Activated naive CD4-positive, alpha-beta T cell treated with anti-CD3 and anti-CD28 coated beads, Interleukin-2, amount 50 U/mL, for 72 hours (primary cell): Measurements from ENCODE around the gene KIAA1671. TPM values are rescaled to one million over a fixed set of nuclear protein-coding genes. Genes with fewer than 3 reads are reported as not detected.

Experiments
- ATAC-seq, 2 donors: fragments of 150-1000 bp; cut with Tn5 transposase; 2 replicates each; pipeline ENCODE4 v1.10.0; 2021; ENCODE audit warnings: mild to moderate bottlenecking in 2 of 2, moderate library complexity in 2 of 2
- DNase-seq, 2 donors: peaks; one replicate each; pipeline ENCODE4 v3.0.0; 2021 to 2022; ENCODE audit warnings: low spot score in 2 of 2
- H3K27ac Mint-ChIP-seq, 2 donors: one replicate each; pipeline ENCODE4 v1.8.0; 2022; ENCODE audit warnings: mild to moderate bottlenecking in 2 of 2, mixed read lengths in 2 of 2
- H3K36me3 Mint-ChIP-seq, 2 donors: one replicate each; pipeline ENCODE4 v1.8.0; 2022; ENCODE audit warnings: mixed read lengths in 2 of 2
- H3K9me3 Mint-ChIP-seq, 2 donors: one replicate each; pipeline ENCODE4 v1.8.0; 2022; ENCODE audit warnings: mixed read lengths in 2 of 2
- total RNA-seq, 2 donors: library from RNA; stranded (reverse); gene quantifications; one replicate each; pipeline ENCODE4 v1.2.3, GENCODE V29; 2022

KIAA1671 gene
- total RNA-seq, 2 donors from 2014 or later, result 2.0 to 22.0 TPM

DNA sequence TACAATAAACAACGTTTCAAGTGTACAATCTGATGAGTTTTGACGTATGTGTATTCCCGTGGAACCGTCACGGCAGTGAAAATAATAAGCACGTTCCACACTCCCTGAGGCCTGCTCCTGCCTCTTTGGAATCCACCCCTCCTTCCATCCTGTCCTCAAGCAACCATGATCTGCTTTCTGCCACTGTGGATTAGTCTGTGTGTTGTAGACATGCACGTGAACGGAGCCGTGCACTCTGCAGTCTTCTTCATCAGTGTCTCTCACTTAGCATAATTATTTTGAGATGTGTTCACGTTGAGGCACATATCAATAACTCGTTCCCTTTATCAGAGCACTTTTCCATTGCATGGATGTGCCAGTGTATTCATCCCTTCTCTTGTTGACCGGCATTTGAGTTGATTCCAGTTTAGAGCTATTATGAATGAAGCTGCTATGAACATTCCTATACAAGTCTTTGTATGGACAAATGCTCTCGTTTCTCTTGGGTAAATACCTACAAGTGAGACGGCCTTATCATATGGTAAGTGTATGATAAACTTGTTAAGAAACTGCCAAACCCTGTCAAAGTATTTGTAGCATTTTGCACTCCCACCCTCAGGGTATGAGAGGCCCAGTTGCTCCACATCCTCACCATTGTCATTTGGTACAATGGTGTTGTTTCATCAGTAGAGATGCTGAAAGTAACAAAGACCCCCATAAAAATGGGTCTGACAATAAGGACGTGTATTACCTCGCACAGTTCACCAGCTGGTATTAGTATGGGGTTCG, 144.3 kb downstream of the KIAA1671 start:
- no peak for ATAC-seq
- no peak for DNase-seq

DNA sequence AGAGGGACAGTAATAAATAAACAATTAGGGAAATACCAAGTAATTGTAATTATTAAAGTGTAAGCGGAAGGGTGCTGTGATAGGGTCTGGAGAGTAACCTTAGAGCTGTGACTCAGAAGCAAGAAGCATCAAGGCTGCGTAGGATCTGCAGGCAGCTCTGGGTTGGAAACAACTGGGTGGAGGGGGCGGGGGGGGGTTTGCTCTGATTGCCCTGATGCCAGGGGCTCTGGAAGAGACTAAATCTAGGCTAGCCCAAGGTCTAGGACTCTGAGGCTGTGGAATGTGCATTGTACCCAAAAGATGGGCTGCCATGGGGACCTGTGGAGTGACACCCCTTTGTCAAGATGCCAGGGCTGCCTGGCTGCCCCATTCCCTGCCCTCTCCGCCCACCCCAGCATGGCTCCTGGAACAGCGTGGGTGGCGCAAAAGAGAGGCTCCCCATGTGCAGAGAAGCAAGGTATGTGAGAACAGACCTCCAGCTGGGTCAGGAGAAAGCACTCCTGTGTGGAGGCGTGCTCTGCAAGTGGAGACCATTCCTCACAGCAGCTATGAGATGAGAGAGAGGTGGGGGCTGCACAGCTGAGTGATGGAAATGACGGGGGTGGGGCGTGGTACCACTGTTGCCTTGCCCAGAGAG, 146.0 kb downstream of the KIAA1671 start:
- Mint-ChIP-seq H3K9me3 (no peaks in the 10 kb centered on the region), H3K27ac (no peak overlapping the region), H3K36me3 (no peaks in the 10 kb centered on the region)
- no peak for DNase-seq
- no peak for ATAC-seq

More for the DNA sequence above, 144.3 kb downstream of the KIAA1671 start:
- Mint-ChIP-seq H3K27ac (peak overlapping the region in 1 of 2 donors; percentile 62), H3K9me3 (no peaks in the 10 kb centered on the region), H3K36me3 (no peaks in the 10 kb centered on the region)

- H3K9me3 Mint-ChIP-seq, result no peaks in the 10 kb centered on the region
- no peaks in the 10 kb centered on the region for H3K36me3 Mint-ChIP-seq
- no peak overlapping the region for H3K27ac Mint-ChIP-seq
- DNase-seq (no peak), ATAC-seq (no peak)
Observed at GRCh38 chr22:25099202-25099601, 146.7 kb downstream of the KIAA1671 start.

DNA sequence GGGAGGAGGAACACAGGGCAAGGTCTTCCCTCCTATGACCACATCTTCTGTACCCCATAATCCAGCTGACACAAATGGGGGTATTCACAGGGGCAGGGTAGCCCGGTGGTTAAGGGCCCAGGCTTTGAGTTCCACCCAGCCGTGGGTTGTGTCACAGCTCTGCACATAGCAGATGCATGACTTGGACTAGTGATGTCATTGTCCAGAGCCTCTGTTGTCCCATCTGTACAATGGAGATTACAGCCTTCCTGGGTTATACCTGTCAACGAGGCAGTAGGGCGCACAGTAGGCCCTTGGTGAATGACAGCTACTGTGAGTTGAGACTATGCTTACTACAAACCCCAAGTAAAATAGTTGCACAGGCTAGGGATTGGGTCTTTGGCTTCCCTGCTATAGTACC, 147.9 kb downstream of the KIAA1671 start:
- H3K36me3 Mint-ChIP-seq, result no peaks in the 10 kb centered on the region
- H3K27ac Mint-ChIP-seq, result no peak overlapping the region
- no peaks in the 10 kb centered on the region for H3K9me3 Mint-ChIP-seq
- ATAC-seq (no peak), DNase-seq (no peak)

- ATAC-seq (no peak), DNase-seq (no peak)
- H3K9me3 Mint-ChIP-seq, result no peaks in the 10 kb centered on the region
- H3K27ac Mint-ChIP-seq, result no peak overlapping the region
- no peaks in the 10 kb centered on the region for H3K36me3 Mint-ChIP-seq
Observed at GRCh38 chr22:25100948-25101347, 148.4 kb downstream of the KIAA1671 start.

DNA sequence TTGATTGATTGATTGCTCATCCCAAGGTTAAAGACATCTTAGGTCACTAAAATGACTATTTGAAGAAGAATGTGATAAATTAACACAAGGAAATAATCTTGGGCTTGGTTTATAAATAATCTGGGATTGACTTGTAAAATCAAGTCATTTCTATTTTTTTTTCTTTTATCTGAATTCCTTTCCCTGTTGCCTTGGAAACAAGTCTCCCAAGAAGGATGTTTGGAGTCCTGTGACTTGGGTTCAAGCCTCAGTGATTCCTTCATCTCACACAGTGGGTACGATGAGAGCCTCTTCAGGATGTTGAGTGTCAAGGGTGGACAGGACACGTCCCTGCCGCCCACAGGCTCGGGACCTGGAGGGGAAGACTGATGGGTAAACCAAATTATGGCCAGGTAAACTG, 149.0 kb downstream of the KIAA1671 start:
- Mint-ChIP-seq H3K27ac (peak overlapping the region in 1 of 2 donors; percentile 16), H3K9me3 (no peaks in the 10 kb centered on the region), H3K36me3 (no peaks in the 10 kb centered on the region)
- ATAC-seq (no peak), DNase-seq (no peak)

DNA sequence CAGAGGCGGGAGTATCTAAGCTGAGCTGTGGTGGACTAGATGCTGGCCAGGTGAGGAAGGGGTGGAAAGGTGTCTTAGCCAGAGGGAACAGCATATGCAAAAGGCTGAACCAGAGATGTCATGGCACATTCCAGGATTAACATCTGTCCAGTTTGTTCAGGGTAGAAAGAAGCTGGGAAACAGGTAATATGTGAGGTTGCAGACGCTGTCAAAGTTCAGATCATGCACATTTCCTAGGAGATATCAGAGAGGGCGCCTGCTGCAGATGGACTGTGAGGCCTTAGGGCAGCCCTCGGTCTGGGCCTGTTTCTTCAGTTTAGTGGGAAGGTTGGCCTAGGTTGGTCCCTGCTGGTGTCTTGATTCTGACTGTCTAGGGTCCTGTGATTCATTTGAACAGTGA, 149.5 kb downstream of the KIAA1671 start:
- DNase-seq, result no peak

DNA sequence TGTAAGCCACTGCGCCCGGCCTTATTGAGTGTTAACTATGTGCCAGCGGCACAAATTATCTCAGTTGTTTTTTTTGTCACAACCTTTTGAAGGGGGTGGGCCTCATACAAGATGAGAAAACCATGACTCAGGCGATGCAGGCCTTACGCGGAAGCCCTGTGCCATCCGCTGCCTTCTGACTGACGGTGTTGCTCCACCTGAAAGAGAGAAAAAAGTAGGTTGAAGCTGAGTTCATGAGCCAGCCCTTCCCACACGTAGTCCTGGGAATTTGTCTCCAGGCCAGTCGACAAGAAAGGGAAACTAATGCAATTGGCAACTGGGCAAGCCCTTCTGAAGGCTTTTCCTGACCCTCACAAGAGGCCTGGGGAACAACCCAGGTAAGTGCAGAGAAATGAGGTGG, 150.2 kb downstream of the KIAA1671 start:
- DNase-seq (no peak), ATAC-seq (no peak)
- Mint-ChIP-seq H3K27ac (no peak overlapping the region), H3K9me3 (no peaks in the 10 kb centered on the region), H3K36me3 (no peaks in the 10 kb centered on the region)

More for the DNA sequence above, 149.5 kb downstream of the KIAA1671 start:
- ATAC-seq, result no peak
- Mint-ChIP-seq H3K36me3 (no peaks in the 10 kb centered on the region), H3K27ac (peak overlapping the region in 1 of 2 donors; percentile 16), H3K9me3 (no peaks in the 10 kb centered on the region)

- Mint-ChIP-seq H3K9me3 (no peaks in the 10 kb centered on the region), H3K36me3 (no peaks in the 10 kb centered on the region), H3K27ac (no peak overlapping the region)
- no peak for DNase-seq
- ATAC-seq, result no peak
Observed at GRCh38 chr22:25104367-25104766, 151.9 kb downstream of the KIAA1671 start.

DNA sequence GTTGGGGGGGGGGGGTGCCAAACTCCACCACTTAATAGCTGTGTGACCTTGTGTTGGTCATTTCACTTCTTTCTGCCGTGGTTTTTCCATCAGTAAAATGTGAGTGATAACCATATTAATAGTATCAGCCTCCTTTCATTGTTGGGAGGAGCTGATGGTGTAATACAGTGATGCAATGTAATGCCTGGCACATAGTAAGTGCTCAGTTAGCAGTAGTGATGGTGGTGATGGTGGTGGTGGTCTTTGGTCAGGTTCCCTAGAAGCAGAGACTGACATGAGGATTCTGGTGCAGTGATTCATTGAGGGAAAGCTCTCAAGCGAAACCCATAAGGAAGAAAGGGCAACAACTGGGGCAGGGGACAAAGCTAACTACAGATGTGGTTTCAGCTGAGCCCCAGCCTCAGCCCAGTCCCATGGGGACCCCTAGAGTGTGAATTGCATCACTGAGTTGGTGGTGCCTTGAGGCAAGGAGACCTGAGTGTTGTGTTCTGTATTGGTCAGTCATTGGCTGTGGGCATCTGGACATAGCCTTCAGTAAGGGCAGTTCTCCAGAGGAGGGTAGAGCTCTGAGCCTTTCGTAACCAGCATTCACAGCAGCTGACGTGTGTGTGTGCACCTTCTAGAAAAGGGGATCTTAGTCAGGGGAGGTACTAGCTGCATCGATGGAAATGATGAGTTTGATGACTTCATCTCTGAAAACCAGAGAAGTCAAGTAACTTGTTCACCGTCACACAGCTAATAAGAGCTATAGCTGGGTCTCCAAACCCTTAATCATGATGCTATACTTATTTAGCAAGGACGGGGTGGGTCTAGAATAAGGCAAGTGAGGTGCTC, 153.5 kb downstream of the KIAA1671 start:
- no peak for DNase-seq
- ATAC-seq, result peak in 1 of 2 donors; percentile 15
- H3K27ac Mint-ChIP-seq, result no peak overlapping the region
- no peaks in the 10 kb centered on the region for H3K9me3 Mint-ChIP-seq
- H3K36me3 Mint-ChIP-seq, result no peaks in the 10 kb centered on the region

DNA sequence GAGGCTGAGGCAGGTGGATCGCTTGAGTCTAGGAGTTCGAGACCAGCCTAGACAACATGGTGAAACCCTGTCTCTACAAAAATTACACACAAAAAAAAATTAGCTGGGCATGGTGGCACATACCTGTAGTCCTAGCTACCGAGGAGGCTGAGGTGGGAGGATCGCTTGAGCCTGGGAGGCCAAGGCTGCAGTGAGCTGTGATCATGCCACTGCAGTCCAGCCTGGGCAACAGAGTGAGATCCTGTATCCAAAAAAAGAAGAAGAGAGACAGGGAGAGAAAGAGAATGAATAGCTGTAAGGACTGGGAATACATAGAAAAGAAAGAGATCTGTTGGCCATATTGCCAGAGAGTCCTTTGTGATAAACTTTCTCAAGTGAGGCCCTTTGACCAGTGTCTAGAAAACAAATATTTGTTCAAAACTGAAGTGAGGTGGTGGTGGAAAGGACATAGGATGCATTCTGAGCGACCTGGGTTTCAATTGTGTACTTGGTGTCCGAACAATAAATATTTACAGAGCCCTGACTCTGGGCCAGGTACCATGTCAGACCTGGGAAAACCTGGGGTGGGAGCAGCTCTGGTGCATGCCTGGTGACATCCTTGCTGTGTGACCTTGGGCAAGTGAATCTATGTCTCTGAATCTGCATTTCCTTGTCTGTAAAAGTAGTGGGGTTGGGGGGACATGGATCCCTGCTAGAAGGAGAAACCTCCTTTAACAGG, 157.5 kb downstream of the KIAA1671 start:
- peak overlapping the region in 1 of 2 donors; percentile 8 for H3K27ac Mint-ChIP-seq
- DNase-seq (no peak), ATAC-seq (no peak)
- H3K9me3 Mint-ChIP-seq, result no peaks in the 10 kb centered on the region
- no peaks in the 10 kb centered on the region for H3K36me3 Mint-ChIP-seq

DNA sequence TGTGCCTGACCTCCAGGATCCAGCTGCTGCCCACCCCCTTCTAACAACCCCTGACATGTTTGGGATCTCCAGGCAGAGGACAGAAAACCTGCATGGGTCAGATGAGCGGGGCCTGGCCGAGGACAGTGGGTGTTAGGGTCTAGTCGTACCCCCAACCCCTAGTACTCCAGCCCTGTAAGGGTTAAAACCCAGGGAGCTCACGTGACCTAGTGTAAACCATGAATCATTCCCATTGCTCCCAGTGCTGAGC, 158.0 kb downstream of the KIAA1671 start:
- no peak for DNase-seq
- Mint-ChIP-seq H3K36me3 (no peaks in the 10 kb centered on the region), H3K9me3 (no peaks in the 10 kb centered on the region), H3K27ac (peak overlapping the region; percentile 29 to 67)
- no peak for ATAC-seq

DNA sequence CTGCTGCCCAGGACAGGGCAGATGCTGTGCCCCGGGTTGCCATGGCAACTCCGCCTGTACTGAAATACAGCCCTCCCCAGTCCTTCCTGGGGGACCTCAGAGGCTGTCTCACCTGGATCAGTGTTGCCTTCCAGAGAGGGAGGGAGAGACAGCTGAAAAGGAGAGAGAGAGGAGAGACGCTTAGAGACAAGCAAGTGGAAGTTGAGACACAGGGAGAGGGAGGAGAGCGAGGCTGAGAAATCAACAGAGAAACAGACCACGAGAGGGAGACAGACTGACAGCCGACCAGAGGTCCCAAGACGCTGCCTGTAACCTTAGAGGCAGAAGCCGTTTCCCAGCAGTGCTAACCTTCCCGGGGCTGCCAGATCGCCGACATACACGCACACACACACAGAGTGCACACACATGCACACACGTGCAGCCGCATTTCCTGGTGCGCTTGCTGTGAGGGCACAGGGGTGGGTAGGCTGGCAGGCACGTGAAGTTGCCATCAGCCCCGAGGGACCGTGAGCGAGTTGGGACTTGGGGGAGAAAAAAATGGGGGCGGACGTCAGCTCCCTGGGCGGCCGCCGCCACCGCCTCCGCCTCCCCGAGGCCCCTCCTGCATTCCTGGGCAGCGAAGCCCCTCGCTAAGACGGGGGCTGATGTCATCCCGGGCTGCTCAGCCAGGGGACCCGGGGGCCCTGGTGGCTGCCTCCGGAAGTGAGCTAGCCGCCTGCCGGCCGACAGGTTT, 158.5 kb downstream of the KIAA1671 start:
- DNase-seq (peak in 1 of 2 donors; percentile 41), ATAC-seq (peak; percentile 65 to 83)
- H3K27ac Mint-ChIP-seq, result peak overlapping the region; percentile 29 to 67
- H3K36me3 Mint-ChIP-seq, result no peaks in the 10 kb centered on the region
- no peaks in the 10 kb centered on the region for H3K9me3 Mint-ChIP-seq

DNA sequence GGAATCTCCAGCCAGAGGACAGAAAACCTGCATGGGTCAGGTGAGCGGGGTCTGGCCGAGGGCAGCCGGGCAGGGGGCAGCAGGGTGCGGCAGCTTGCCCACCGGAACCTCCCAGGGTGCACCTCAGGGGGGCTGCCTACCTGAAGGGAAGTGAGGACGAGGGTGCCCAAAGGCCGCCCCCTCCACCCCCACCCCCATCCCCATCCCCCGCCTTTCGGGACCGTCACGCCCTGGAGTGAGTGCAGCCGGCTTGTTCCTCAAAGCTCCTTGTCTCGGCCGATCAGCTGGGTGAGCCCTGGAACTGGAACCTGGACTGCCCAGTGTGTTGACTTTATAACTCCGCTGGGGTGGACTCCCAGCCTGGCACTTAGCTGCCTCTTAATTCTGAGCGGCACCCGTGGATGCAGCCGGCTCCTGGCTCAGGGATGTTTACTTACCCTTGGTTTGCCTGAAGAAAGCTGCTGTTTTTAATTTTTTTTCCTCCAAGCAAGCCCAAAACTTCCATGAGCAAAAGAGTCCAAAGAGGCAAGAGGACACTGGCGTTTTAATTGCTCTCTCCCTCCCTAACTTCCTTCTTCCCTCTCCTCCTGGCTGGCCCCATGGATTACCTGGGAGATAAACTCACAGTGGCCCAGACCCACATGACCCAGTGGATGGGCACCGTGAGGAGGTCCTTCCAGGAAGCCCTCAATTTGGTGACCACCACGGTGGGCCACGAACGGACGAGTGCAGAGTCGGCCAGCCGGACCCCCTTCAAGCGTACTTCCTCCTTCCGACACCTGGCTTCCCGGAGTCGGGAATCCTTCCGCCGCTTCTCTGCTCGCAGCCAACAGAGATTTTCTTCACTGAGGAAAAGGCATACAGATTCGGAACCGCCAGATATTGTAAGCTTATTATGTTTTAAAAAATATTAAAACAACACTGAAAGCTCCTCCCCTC, 159.3 kb downstream of the KIAA1671 start:
- peak overlapping the region in 1 of 2 donors; percentile 67 for H3K27ac Mint-ChIP-seq
- ATAC-seq (no peak), DNase-seq (no peak)
- H3K9me3 Mint-ChIP-seq, result no peaks in the 10 kb centered on the region
- no peaks in the 10 kb centered on the region for H3K36me3 Mint-ChIP-seq

DNA sequence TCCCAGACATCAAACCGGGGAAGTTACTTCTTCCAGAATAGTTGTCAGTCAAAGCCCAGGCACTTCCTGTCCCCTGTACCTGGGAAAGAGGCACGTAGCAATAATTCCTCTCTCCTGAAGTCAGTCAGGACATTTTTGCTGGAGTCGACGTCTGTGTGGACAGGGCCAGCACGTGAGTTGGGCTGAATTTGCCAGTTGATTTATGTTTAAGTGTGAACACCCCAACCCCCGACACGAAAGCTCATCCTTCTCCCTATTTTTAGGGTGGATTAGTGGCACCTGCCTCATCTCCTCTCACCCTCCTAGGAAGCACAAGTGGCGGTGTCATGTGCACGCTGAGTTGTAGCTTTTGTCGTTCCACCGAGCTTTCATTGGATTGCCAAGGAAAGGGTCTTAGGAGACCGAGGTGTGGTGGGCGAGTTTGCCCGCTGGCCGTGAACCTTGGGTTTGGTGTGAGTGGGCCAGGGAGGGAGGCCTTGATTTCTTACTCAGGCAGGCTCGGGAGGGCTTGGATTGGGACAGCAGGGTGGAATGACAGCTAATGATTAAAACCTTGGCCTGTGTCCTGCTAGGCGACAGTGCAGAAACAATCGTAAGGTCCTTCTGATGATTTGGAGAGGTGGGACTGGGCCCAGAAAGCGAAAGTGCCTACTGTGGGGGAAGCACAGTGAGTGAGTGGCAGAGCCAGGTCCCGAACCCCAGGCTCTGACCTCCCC, 160.2 kb downstream of the KIAA1671 start:
- H3K27ac Mint-ChIP-seq, result peak overlapping the region in 1 of 2 donors; percentile 48
- no peaks in the 10 kb centered on the region for H3K9me3 Mint-ChIP-seq
- ATAC-seq, result no peak
- no peak for DNase-seq
- H3K36me3 Mint-ChIP-seq, result peaks cover 0 to 3% of the 10 kb centered on the region in 2 donors
